HG02870 (cell line): ENCODE measurements around the gene APOLD1.
"Not testable (repeated sequence)": the region's sequence is repeated elsewhere in the genome, so short reads cannot be mapped to it uniquely, and the experiment has no call there.

Experiments
- ATAC-seq: cut with Tn5 transposase; IDR thresholded peaks from one replicate; pipeline ENCODE4 v1.9.1; 2021; ENCODE audit warnings: mild to moderate bottlenecking, moderate library complexity; ENCODE audit not compliant: unreplicated experiment

APOLD1 gene

DNA sequence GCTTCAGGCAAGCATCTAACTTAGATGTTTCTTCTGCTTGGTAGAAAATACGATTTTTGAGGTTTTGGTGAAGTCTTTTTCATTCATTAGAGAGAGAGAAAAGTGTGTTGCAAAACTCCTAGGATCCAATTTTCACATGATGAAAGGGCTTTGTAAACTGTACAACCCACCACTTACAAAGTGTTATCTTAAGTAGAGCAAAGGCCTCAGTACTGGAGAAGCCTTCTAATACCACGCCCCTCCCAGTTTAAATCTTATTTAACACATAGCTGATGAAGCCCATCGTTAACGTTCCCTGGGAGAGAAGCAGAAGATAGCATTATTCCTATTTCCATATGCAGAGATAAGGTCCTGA, 869 bp downstream of the APOLD1 start:
- peak; percentile 10 for ATAC-seq

- ATAC-seq = peak; percentile 68
Observed at GRCh38 chr12:12786706-12787601, 1.5 kb downstream of the APOLD1 start.

- ATAC-seq = no peak
Observed at GRCh38 chr12:12788131-12788530, 2.7 kb downstream of the APOLD1 start.

DNA sequence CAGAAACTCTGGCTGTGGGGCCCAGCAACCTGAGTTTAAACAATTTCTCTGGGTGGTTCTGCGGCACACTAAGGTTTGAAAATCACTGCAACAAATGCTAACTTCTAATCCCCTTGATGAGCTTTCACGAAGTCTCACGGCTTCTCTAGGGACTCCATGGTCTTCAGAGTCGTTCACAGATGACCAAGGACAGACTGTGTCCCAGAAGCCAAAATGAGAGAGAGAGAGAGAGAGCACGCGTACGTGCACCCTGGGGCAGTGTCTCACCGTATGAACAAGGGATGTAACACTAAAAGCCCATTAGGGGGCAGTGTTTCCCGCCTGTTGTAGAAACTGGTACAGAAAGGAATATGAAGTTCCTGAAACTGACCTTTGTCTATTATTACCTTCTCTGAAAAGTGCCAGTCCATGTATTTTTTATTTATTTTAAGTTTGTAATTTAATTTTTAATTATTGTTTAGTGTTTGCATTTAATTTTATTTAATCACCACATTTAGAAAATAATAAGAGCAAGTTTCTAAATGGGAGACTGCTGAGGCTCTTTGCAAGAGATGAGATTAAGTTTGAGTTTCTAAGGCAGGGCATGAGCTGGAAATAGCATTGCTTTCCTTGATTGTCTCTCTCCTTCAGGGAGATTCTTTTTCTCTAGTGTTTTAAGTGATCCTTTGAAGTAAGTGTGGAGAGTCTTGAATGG, 3.4 kb downstream of the APOLD1 start:
- peak; percentile 55 for ATAC-seq

DNA sequence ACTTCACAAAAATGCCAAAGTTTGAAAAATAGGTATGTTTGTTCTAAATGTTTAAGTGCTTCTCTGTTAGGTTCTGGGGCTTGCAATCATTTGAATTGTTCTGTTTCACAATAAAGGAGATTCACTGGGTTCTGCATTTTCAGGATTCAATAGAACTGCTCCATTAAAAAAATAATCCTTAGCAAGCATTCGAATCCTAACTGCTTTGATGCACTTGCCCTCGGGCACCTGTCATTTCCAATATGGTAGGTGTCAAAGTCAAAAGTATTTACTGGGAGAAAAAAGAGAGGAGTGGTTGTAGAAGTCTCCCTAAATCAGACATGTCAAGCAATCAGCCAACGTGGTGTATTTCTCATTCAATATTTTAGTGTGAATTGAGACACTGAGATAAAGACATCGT, 5.5 kb downstream of the APOLD1 start:
- ATAC-seq = no peak

- ATAC-seq = no peak
Observed at GRCh38 chr12:12791756-12792369, 6.4 kb downstream of the APOLD1 start.

- ATAC-seq = no peak
Observed at GRCh38 chr12:12792421-12792820, 7.0 kb downstream of the APOLD1 start.

- ATAC-seq = no peak
Observed at GRCh38 chr12:12794686-12795085, 9.2 kb downstream of the APOLD1 start.

- ATAC-seq = no peak
Observed at GRCh38 chr12:12796171-12796570, 10.7 kb downstream of the APOLD1 start.

DNA sequence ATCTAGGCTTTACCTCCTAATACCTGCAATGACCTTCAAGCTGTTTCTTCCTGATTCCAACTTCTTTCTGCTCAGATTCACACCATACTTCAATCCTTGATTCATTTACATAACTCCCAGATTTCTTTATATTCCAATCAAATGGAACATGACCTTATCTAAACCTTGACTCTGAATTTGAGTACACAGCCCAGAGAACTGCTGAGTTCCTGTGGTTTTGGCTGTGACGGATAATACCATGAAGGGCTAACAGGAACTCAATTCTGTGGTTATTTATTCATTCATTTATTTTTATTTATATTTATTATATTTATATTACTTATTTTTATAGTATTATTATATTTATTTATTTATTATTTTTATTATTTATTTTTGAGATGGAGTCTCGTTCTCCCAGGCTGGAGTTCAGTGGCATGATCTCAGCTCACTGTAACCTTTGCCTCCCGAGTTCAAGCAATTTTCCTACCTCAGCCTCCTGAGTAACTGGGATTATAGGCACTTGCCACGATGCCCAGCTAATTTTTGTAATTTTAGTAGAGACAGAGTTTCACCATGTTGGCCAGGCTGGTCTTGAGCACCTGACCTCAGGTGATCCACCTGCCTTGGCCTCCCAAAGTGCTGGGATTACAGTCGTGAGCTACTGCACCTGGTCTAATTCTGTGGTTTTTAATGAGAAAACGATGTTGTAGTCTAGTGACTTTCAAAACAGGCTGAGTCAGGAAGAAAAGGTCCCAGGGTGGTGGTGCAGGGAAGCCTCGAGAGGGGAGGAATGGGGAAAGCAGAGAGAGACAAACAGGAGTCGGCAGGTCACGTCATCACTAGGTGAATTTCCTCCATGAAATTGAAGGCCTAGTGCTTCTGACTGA, 11.7 kb downstream of the APOLD1 start:
- ATAC-seq = no peak

DNA sequence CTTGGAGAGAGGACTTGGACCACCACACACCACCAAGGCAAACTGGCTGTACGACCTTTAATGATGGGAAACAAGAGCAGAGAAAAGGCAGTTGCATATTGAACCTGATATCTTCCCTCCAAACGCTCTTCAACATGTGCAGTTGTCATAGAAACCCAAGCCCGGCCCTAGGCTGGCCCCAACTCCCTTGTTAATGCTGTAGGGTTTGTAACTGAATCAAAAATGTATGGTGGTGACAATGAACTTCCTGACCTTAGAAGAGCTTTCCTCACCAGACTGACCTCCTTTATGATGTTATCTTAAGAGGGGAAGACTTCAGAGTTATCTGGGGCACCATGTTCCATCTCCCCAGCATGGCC, 12.3 kb downstream of the APOLD1 start:
- no peak for ATAC-seq

DNA sequence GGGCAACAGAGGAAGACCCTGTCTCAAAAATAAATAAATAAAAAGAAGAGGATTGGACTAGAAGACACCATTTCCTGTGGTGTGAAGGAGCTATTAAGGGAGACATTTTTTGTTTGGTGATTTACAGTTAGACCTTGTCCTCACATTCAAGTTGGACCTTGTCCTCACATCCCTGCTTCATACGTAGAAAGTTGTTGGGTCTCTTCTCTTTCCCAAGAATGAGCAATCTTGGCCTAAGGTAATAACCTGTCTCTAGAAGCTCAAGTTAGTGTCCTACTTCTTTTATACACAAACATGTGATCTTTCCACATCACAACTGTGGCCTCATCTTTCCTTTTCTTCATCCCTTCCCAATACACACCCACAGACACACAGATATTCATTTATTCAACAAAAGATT, 13.0 kb downstream of the APOLD1 start:
- no peak for ATAC-seq

GRCh38 chr12:12799163-12799920, 13.9 kb downstream of the APOLD1 start:
- no peak for ATAC-seq

- no peak for ATAC-seq
Observed at GRCh38 chr12:12800406-12801180, 15.1 kb downstream of the APOLD1 start.

DNA sequence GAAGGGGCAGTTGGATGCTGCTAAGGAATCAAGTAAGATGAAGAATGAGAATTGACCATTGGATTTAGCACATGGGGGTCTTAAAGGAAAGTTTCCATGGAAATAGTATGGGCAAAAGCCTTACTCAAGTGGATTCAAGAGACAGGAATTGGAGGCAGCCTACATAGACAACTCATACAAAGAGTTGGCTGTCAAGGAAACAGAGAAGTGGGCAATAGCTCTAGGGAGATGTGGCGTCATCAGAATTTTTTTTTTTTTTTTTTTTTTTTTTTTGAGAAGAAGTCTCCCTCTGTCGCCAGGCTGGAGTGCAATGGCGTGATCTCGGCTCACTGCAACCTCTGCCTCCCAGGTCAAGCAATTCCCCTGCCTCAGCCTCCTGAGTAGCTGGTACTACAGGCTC, 16.2 kb downstream of the APOLD1 start:
- not testable (repeated sequence) for ATAC-seq

DNA sequence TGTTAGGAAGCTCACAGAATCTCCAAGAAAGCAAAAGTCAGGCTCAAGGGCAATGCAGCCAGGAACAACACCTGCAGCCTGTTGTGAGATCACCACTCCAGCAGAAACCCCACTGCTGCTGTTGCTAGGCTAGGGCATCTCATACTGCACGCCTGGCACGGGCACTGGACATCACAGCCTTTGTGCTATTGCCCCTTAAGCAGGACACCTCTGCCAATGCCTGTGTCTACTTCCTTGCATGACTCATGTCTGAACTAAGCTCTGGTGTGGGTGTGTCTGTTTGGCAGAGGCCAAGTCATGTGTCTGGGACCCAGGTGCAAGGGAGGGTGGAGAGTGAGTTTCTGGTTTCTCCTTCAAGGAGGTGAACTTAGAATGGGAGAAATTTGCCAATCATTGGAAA, 17.7 kb downstream of the APOLD1 start:
- peak; percentile 79 for ATAC-seq

GRCh38 chr12:12804011-12804410, 18.6 kb downstream of the APOLD1 start:
- no peak for ATAC-seq

- ATAC-seq = no peak
Observed at GRCh38 chr12:12804432-12804886, 19.0 kb downstream of the APOLD1 start.

GRCh38 chr12:12806784-12807516, 21.5 kb downstream of the APOLD1 start:
- no peak for ATAC-seq
